Muscle layer of colon (tissue), 2 donors: Measurements from ENCODE around the gene GJB5.
"Not testable (repeated sequence)": the region's sequence is repeated elsewhere in the genome, so short reads cannot be mapped to it uniquely, and the experiment has no call there.

ENCODE experiments used
- H3K27ac ChIP-seq: one replicate; pipeline ENCODE4 v1.7.0; 2013; ENCODE audit warnings: low read depth, mild to moderate bottlenecking, low read length, moderate library complexity
- H3K27me3 ChIP-seq, 2 donors: one replicate each; pipeline ENCODE4 v1.7.0; 2013; ENCODE audit warnings: low read length in 2 of 2, mild to moderate bottlenecking in 2 of 2; ENCODE audit not compliant: insufficient read depth in 2 of 2, control insufficient read depth in 1 of 2
- H3K36me3 ChIP-seq: one replicate; pipeline ENCODE4 v1.7.0; 2013; ENCODE audit warnings: mild to moderate bottlenecking, low read length; ENCODE audit not compliant: insufficient read depth
- H3K4me1 ChIP-seq: one replicate; pipeline ENCODE4 v1.7.0; 2013; ENCODE audit warnings: mild to moderate bottlenecking, low read length; ENCODE audit not compliant: insufficient read depth
- H3K4me3 ChIP-seq, 2 donors: one replicate each; pipeline ENCODE4 v1.7.0; 2013; ENCODE audit warnings: low read length in 2 of 2, low read depth in 1 of 2, mild to moderate bottlenecking in 1 of 2, moderate library complexity in 1 of 2
- H3K9ac ChIP-seq: one replicate; pipeline ENCODE4 v1.7.0; 2013; ENCODE audit warnings: low read length
- H3K9me3 ChIP-seq: one replicate; pipeline ENCODE4 v1.7.0; 2013; ENCODE audit warnings: mild to moderate bottlenecking, low read length
- donor health status: abdominal sarcoma.
- donor health status: Adenocarcinoma of cecum.

The GJB5 gene

GRCh38 chr1:34761176-34761761 lies 6.4 kb downstream of the GJB5 start:
- Histone ChIP-seq H3K36me3 (no peaks in the 10 kb centered on the region), H3K27me3 (no peaks in the 10 kb centered on the region), H3K4me1 (no peaks in the 10 kb centered on the region), H3K9me3 (no peaks in the 10 kb centered on the region), H3K4me3 (no peak overlapping the region), H3K9ac (no peak overlapping the region), H3K27ac (no peak overlapping the region)

- no peak overlapping the region for H3K4me3 ChIP-seq
- H3K9me3 ChIP-seq, result no peaks in the 10 kb centered on the region
- H3K4me1 ChIP-seq, result no peaks in the 10 kb centered on the region
- H3K27ac ChIP-seq, result no peak overlapping the region
- no peak overlapping the region for H3K9ac ChIP-seq
- no peaks in the 10 kb centered on the region for H3K27me3 ChIP-seq
- H3K36me3 ChIP-seq, result no peaks in the 10 kb centered on the region
Measured at GRCh38 chr1:34761776-34762307, 7.0 kb downstream of the GJB5 start.

- Histone ChIP-seq H3K27ac (no peak overlapping the region), H3K4me3 (no peak overlapping the region), H3K36me3 (no peaks in the 10 kb centered on the region), H3K9me3 (no peaks in the 10 kb centered on the region), H3K9ac (no peak overlapping the region), H3K4me1 (no peaks in the 10 kb centered on the region), H3K27me3 (no peaks in the 10 kb centered on the region)
Measured at GRCh38 chr1:34762474-34763141, 7.8 kb downstream of the GJB5 start.

- Histone ChIP-seq H3K4me1 (no peaks in the 10 kb centered on the region), H3K27me3 (no peaks in the 10 kb centered on the region), H3K36me3 (no peaks in the 10 kb centered on the region), H3K9me3 (no peaks in the 10 kb centered on the region), H3K27ac (no peak overlapping the region), H3K4me3 (no peak overlapping the region), H3K9ac (no peak overlapping the region)
Measured at GRCh38 chr1:34763142-34763781, 8.4 kb downstream of the GJB5 start.

- H3K4me3 ChIP-seq, result no peak overlapping the region
- H3K36me3 ChIP-seq, result no peaks in the 10 kb centered on the region
- no peaks in the 10 kb centered on the region for H3K27me3 ChIP-seq
Measured at GRCh38 chr1:34768856-34769255, 14.0 kb downstream of the GJB5 start.

GRCh38 chr1:34770891-34771504 lies 16.2 kb downstream of the GJB5 start:
- no peaks in the 10 kb centered on the region for H3K9me3 ChIP-seq
- H3K27ac ChIP-seq, result no peak overlapping the region
- no peak overlapping the region for H3K4me3 ChIP-seq

More at GRCh38 chr1:34768856-34769255, 14.0 kb downstream of the GJB5 start:
- no peak overlapping the region for H3K27ac ChIP-seq
- H3K9me3 ChIP-seq, result no peaks in the 10 kb centered on the region
- no peak overlapping the region for H3K9ac ChIP-seq
- no peaks in the 10 kb centered on the region for H3K4me1 ChIP-seq

GRCh38 chr1:34771573-34772371 lies 16.9 kb downstream of the GJB5 start:
- Histone ChIP-seq H3K4me1 (no peaks in the 10 kb centered on the region), H3K4me3 (no peak overlapping the region), H3K27ac (no peak overlapping the region), H3K9me3 (no peaks in the 10 kb centered on the region), H3K9ac (no peak overlapping the region), H3K36me3 (no peaks in the 10 kb centered on the region), H3K27me3 (peaks cover 0 to 1% of the 10 kb centered on the region in 2 donors)

More at GRCh38 chr1:34770891-34771504, 16.2 kb downstream of the GJB5 start:
- no peak overlapping the region for H3K9ac ChIP-seq
- H3K36me3 ChIP-seq, result no peaks in the 10 kb centered on the region
- H3K4me1 ChIP-seq, result no peaks in the 10 kb centered on the region
- no peaks in the 10 kb centered on the region for H3K27me3 ChIP-seq

- H3K27me3 ChIP-seq, H3K9me3 ChIP-seq: not testable (repeated sequence)
Measured at GRCh38 chr1:34773114-34773513, 18.3 kb downstream of the GJB5 start.

GRCh38 chr1:34774957-34775356 lies 20.1 kb downstream of the GJB5 start:
- H3K27me3 ChIP-seq, result peaks cover under 1 to 12% of the 10 kb centered on the region in 2 donors
- H3K9ac ChIP-seq, result no peak overlapping the region
- H3K4me3 ChIP-seq, result no peak overlapping the region
- H3K36me3 ChIP-seq, result no peaks in the 10 kb centered on the region
- no peak overlapping the region for H3K27ac ChIP-seq
- H3K9me3 ChIP-seq, result no peaks in the 10 kb centered on the region
- no peaks in the 10 kb centered on the region for H3K4me1 ChIP-seq

More at GRCh38 chr1:34773114-34773513, 18.3 kb downstream of the GJB5 start:
- not testable (repeated sequence) for H3K9ac ChIP-seq, H3K4me3 ChIP-seq, H3K27ac ChIP-seq, H3K4me1 ChIP-seq, H3K36me3 ChIP-seq

- H3K9ac ChIP-seq, result no peak overlapping the region
- H3K27ac ChIP-seq, result no peak overlapping the region
- H3K36me3 ChIP-seq, result no peaks in the 10 kb centered on the region
- no peaks in the 10 kb centered on the region for H3K9me3 ChIP-seq
- no peaks in the 10 kb centered on the region for H3K4me1 ChIP-seq
- peaks cover 12 to 31% of the 10 kb centered on the region in 2 donors for H3K27me3 ChIP-seq
- no peak overlapping the region for H3K4me3 ChIP-seq
Measured at GRCh38 chr1:34776911-34777310, 22.1 kb downstream of the GJB5 start.
